HFFc6 (cell line): ENCODE data around the gene SLC23A3. TPM values are rescaled to one million over a fixed set of nuclear protein-coding genes. Genes with fewer than 3 reads are reported as not detected.

Experiments
- DNase-seq: peaks from one replicate; pipeline ENCODE4 v3.0.0-alpha.2; 2018
- H3K27ac Mint-ChIP-seq: 2 replicates; pipeline ENCODE4 v1.8.0; 2020; ENCODE audit warnings: mild to moderate bottlenecking, mixed read lengths
- H3K27me3 Mint-ChIP-seq: 2 replicates; pipeline ENCODE4 v1.8.0; 2021; ENCODE audit warnings: mild to moderate bottlenecking, moderate library complexity, mixed read lengths; ENCODE audit not compliant: insufficient read depth
- H3K36me3 Mint-ChIP-seq: 2 replicates; pipeline ENCODE4 v1.8.0; 2021; ENCODE audit warnings: low read depth, mixed read lengths
- H3K4me1 Mint-ChIP-seq: 2 replicates; pipeline ENCODE4 v1.8.0; 2020; ENCODE audit warnings: low read depth, mixed read lengths
- H3K4me3 Mint-ChIP-seq: 2 replicates; pipeline ENCODE4 v1.8.0; 2020; ENCODE audit warnings: mild to moderate bottlenecking, moderate library complexity, mixed read lengths
- H3K9me3 Mint-ChIP-seq: 2 replicates; pipeline ENCODE4 v1.8.0; 2020; ENCODE audit warnings: mild to moderate bottlenecking, mixed read lengths
- CTCF ChIP-seq: fragments of 200-600 bp; sonication (generic); IDR thresholded peaks from 2 replicates; pipeline ENCODE4 v1.5.0; 2021; ENCODE audit warnings: antibody characterized with exemption, mild to moderate bottlenecking
- total RNA-seq, 6 experiments: library from RNA; stranded (reverse); fragmentation: NEBNext Ultra II Directional; extraction: Animal tissue kit (Norgen Biotek cat#: 25700); gene quantifications; 2 replicates in 1 of 6; 3 replicates in 5 of 6; pipeline ENCODE4 v1.2.3, GENCODE V29; 2021

The SLC23A3 gene
- total RNA-seq, 6 experiments from 2014 or later = 0.36 to 1.5 (median 0.88) TPM

- no peak for TF ChIP-seq CTCF
- no peak overlapping the region for H3K4me3 Mint-ChIP-seq
- DNase-seq = no peak
- H3K9me3 Mint-ChIP-seq = no peaks in the 10 kb centered on the region
- peaks cover 31% of the 10 kb centered on the region for H3K4me1 Mint-ChIP-seq
- no peaks in the 10 kb centered on the region; the same call in none of the 2 replicates for H3K27me3 Mint-ChIP-seq
- no peak overlapping the region for H3K27ac Mint-ChIP-seq
- no peaks in the 10 kb centered on the region for H3K36me3 Mint-ChIP-seq
Measured at GRCh38 chr2:219128396-219128795, 41.4 kb downstream of the SLC23A3 start.

GRCh38 chr2:219127037-219127635 lies 42.7 kb downstream of the SLC23A3 start:
- TF ChIP-seq CTCF = no peak
- Mint-ChIP-seq H3K9me3 (no peaks in the 10 kb centered on the region), H3K4me1 (peaks cover 31% of the 10 kb centered on the region), H3K36me3 (no peaks in the 10 kb centered on the region), H3K4me3 (no peak overlapping the region), H3K27ac (no peak overlapping the region), H3K27me3 (no peaks in the 10 kb centered on the region; the same call in 1 of the 2 replicates)
- no peak for DNase-seq

- Mint-ChIP-seq H3K4me3 (no peak overlapping the region), H3K9me3 (no peaks in the 10 kb centered on the region), H3K36me3 (no peaks in the 10 kb centered on the region), H3K27ac (no peak overlapping the region), H3K27me3 (no peaks in the 10 kb centered on the region; the same call in 1 of the 2 replicates), H3K4me1 (peaks cover 31% of the 10 kb centered on the region)
- DNase-seq = no peak
- TF ChIP-seq CTCF = no peak
Measured at GRCh38 chr2:219126555-219126954, 43.3 kb downstream of the SLC23A3 start.

- Mint-ChIP-seq H3K27ac (peak overlapping the region; percentile 63), H3K4me3 (no peak overlapping the region), H3K4me1 (peaks cover 31% of the 10 kb centered on the region), H3K27me3 (no peaks in the 10 kb centered on the region; the same call in 1 of the 2 replicates), H3K36me3 (no peaks in the 10 kb centered on the region), H3K9me3 (no peaks in the 10 kb centered on the region)
- no peak for DNase-seq
- TF ChIP-seq CTCF = no peak
Measured at GRCh38 chr2:219125886-219126270, 44.0 kb downstream of the SLC23A3 start.

- peak overlapping the region; percentile 56 for H3K4me3 Mint-ChIP-seq
- H3K27ac Mint-ChIP-seq = peak overlapping the region; percentile 63
- no peak for TF ChIP-seq CTCF
- no peaks in the 10 kb centered on the region for H3K36me3 Mint-ChIP-seq
- no peaks in the 10 kb centered on the region; the same call in 1 of the 2 replicates for H3K27me3 Mint-ChIP-seq
- DNase-seq = peak; percentile 95
- H3K4me1 Mint-ChIP-seq = peaks cover 31% of the 10 kb centered on the region
- H3K9me3 Mint-ChIP-seq = no peaks in the 10 kb centered on the region
Measured at GRCh38 chr2:219125225-219125885, 44.5 kb downstream of the SLC23A3 start.
